SHP77 (cell line): ENCODE results near the gene PPP1R2.

ENCODE experiments used
- DNase-seq, 2 experiments: peaks; one replicate each; lab custom pipeline; 2025; lab: John Stamatoyannopoulos, UW

Gene PPP1R2

DNA sequence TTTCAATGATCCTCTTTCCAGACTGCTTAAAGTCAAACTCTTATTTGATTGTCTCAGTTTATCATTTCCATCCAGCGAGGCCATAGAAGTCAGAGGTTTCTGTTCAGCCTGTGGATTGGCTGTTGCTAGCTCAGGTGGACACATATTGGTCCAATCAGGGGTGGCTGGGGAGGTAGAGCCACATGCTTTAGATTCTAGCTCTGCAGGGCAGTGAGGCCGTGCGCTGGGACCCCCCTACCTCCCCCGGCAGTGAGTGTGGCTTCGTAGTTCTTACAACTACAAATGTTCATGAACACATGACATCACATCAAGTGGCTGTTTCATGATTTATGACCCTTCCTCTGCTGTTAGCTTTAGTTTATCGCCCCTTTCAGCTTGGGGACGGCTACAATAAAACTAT, 22.6 kb upstream of the PPP1R2 start:
- DNase-seq: no peak

DNA sequence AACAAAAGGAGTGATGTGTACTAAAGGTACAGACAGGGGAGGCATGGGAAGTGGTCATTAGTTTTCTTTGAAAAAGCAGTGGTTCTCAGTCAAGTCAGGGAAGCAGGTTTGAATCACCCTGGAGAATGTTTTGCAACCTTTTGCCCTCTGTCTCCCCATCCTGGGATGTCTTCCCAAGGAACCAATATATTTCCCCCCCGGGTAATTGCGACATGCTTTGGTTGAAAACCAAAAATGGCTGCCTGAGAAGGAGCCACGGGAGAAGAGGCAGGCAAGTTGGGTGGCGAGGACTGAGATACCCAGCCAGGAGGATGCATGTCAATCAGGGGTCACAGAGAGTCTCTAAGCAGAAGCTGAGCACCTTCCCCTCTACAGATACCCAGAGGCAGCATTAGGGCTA, 20.2 kb upstream of the PPP1R2 start:
- DNase-seq: no peak

DNA sequence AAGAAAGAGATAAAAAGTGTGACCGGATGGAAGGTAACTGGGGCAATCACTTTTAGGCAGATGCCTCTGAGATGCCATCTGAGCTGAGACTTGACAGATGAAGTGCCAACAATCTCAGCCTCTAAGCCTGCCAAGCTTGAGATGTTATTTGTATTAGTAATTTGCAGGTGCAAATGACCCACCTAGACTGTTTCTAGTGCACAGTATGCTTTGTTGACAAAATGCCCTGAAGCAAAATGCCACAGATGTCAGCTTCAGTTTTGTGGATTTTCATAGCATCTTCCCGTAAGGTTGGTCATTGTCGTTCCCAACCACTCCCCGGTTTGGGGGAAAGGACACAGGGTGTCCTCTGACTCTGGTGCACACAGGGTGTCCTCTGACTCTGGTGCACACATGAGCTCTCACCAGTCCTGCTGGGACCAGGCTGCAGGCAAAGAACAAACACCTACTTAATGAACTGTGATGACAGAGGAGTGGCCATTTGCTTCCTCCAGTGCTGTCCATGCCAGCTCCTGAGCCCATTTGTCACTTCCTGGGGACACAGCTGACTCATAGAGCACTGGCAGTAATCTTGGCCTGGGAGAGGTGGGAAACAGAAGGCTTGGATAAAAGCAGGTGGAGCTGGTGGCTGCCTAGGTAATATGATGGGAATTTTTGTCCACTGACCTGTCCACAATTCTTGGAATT, 16.7 kb upstream of the PPP1R2 start:
- DNase-seq: no peak

DNA sequence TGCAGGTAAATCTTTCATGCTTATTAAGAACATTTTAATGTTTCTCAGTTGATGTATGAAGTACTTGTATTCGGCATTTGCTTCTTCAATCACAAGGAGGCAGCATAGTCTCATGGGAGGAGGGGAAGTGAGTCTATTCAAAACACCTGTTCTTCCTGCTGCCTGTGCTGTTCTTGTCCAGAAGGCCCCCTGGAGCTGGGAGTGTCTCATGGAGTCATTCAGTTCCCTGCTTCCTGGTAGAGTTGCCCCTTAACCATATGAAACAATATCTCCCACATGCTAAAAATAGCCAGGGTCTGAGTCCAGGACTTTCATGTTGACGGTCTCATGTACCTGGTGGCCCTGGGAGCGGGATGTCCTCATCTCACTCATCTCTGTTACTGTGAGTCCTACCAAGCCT, 15.5 kb upstream of the PPP1R2 start:
- peak; percentile 20 to 39 for DNase-seq

DNA sequence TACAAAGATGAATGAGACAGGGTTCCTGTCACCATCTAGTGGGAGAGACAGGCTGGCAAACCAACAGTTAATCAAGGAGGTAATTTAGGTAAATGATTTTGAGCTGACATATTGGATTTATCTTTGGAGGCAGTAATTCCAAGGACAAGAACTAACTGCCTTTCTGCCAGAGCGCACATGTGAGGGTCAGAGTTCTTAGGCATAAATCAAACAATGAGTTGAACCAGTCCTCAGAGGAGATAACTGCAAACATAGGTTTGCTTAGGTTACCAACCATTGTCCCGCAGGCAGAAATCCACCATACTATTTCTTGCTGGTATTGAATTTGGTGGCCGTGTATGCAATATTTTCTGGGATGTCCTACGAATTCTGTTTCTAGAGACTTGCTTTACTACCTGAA, 14.2 kb upstream of the PPP1R2 start:
- DNase-seq: no peak

DNA sequence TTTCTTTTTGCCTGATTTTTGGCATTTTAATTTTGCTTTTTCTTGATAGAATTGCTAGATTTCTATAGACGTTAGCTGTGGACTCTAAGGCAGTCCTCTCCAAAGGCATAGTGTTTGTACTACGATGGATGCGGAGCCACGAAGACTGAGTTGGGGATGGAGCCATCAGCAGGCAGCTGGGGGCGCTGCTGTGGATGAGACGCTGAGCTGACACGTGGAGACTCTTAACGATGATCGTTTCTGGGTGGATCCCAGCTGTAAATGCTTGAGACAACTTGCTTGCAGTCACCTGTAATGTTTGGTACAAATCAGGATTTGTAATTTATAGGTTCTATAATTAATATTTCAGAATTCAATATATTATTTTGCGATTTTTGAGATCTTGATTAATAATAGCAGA, 13.3 kb upstream of the PPP1R2 start:
- DNase-seq: peak in 1 of 2 experiments; percentile 21

DNA sequence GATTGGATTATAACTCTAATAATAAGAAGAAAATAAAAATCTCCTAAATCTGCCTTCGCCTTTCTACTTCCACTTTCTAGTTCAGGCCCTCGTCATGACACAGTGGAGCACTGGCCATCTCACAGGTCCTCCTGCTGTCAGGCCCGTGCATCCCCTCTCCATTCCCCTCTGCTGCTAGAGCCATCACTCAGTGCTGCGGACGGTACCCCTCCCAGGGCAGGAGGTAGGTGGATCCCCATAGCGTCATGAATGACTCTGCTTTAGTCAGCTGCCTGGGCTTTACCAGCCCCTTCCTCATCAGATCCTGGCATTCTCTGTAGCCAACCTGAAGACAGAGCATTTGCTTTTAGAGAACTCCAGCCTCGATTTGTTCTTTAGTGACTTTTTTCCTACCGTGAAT, 12.0 kb upstream of the PPP1R2 start:
- DNase-seq: no peak

DNA sequence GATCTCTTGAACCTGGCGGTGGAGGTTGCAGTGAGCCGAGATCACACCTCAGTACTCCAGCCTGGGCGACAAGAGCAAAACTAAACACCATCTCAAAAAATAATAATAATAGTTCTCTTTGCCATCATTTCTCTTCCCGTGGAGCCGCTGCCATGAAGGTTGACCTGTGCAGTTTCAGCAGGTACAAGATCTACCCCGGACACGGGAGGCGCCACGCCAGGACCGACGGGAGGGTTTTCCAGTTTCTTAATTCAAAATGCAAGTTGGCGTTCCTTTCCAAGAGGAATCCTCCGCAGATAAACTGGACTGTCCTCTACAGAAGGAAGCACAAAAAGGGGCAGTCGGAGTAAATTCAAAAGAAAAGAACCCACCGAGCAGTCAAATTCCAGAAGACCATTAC, 11.3 kb upstream of the PPP1R2 start:
- DNase-seq: no peak

DNA sequence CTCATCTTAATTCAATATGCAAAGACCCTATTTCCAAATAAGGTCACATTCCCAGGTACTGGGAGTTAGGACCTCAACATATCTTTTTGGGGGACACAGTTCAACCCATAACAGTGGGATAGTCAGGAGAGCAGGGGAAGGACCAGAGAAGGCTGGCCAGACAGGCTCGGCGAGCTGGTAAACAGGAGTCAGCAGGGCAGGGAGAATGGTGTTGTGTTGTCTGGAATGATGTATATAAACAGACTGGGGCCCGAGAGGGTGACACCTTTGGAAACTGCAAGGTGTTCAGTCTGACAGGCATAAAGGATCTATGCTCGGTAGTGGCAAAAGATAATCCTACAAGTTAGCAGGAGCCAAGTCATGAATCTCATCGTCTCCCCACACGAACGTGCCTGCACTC, 10.1 kb upstream of the PPP1R2 start:
- DNase-seq: no peak

DNA sequence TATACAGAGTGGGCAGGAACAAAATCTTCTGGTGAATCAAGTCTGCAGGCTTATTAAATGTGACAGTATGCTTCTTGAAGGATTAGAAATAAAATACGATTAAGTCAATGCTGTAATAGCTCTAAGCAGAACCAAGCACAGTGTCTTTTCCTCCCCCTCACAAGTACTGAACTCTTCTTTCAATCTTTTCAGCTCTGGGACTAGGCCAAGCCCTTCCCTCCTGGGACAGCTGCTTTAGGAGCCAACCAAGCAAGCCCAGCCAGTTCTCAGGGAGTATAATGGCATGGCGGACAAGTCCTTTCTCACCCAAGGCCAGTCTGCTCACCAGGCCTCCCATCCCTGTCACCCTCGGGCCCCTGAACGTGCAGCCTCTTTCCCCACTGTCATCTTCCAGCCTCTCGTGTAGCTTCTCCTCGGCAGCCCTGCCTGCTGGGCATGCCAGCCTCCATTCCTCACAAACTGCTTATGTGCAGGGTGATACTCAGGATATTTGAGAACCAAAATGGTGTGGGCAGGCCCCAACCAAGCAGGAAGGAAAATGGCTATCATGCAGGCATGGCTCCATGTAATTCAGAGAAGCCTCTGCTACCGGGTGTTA, 8.4 kb upstream of the PPP1R2 start:
- DNase-seq: no peak

DNA sequence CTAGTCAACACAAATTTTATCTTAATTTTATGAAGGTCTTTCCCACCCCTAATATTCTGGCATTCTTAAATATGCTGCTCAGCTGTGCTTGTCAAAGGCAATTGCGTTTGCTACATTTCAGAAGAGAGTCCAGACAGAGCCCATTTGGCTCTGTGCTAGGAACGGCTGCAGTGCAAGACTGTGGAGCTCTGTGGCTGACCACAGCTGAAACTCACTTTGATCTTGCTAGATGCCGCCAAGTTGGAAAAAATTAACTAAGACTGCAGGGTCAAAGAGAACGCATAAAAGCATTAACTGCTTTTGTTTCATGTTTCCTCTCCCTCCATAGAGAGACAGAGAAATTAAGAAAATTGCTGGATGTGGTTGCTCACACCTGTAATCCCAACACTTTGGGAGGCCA, 7.6 kb upstream of the PPP1R2 start:
- no peak for DNase-seq

DNA sequence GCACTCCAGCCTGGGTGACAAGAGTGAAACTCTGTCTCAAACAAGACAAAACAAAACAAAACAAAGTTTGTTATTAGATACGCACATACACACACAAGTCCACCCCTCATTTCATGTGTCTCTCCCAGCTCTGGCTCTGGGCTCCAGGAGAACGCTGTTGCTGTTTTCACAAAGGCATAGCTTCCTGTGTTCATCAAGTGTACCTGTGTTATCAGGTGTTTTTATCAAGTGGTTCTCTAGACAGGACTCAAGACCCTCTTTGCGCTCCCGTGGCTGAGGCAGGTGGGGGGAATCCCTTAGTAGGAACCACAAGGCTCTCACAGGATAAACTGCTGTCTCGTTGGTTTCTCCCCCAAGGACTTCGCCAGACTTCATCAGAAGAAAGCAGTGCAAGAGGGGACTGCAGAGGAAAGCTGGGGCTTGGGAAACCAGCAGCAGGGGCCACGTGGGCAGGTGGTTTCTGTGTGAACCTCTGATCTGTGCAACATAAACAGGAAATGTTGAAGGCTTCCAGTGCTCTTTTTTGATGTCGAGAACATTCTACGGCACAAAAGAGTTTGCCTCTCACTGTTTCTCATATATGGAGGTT, 6.9 kb upstream of the PPP1R2 start:
- no peak for DNase-seq

DNA sequence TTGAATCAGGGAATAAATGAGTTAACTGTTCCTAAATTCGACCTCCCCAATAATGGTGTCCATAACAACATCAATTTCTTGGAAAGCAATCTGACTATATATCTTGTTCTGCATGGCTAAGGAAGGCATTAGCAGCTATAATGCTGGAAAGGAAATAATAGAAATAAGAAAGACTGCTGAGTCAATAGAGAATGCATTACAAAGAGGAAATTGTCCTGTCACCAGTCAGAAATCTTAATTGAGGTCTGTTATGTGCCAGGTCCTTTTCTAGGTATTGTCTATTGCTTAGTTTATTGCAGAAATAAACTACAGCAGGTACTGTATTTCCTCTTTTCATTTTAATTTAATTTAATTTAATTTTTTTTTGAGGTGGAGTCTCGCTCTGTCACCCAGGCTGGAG, 5.9 kb upstream of the PPP1R2 start:
- no peak for DNase-seq

DNA sequence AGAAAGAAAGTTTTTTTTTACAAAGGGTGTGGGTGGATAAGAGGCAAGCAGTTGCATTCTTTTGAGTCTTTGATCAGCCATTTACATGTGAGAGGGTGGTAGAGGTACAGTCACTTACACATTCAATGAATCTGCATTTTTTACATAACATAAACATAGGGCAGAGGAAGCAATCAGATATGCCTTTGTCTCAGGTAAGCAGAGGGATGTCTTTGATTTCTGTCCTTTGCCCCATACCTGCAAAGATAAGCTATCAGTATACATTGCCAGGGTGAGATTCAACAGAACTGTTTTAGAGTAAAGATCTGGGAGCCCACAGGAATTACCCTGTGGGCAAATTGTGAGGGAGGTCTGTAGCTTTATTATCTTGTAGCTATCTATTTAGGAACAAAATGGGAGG, 5.4 kb upstream of the PPP1R2 start:
- no peak for DNase-seq

DNA sequence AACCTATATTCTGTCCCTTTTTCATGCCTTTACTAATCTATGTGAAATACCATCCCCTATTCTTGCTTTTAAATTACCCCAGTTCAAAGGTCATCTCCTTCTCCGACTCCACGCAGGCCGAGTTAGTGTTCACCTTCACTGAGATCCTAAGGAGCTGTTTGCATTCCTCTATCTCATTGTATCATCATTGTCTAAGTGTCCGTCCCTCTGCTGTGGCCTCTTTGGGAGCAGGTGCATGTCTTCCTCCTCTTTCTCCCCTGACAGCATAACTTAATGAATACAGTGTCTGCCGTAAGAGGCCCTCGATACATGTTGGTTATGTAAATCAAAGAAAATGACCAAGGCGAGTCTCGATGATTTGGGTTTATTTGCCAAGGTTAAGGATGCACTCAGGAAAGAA, 4.9 kb upstream of the PPP1R2 start:
- DNase-seq: no peak

DNA sequence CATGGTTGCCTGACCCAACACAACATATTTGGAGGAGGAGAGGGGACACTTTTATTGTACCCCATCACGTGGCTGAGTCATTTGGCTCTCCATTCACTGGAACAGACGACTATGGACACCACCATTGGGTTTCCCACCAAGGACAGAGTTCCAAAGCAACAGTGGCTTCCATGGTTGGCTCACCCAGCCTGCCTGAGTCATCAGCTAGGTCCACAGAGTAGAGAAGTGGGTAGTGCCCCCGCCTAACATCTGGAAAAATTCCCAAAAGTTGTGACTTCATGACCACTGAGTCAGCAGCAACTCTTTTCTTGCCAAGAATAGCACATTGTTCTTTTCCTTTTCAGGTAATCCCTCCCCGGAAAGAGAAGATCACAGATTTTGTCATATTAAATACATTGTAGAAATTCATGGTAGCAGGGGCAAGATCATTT, 3.0 kb upstream of the PPP1R2 start:
- no peak for DNase-seq

DNA sequence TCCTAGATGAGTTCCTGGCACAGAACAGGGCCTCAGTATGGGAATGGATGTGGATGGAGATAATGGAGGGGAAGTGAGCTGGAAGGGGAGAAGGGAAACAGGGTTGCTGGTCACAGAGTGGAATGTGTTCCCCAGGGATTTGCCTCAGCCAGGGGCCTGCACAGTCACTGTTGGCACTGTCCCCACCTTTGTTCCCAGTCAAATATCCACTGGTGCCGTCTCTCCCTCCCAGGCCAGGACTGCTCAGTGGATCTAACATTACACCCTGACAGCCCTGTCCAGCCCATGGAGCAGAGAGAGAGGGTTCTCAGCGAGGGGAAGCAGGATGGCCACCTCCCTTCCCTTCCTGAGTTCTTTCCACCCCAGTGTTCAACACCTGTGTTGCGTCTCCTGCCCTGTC, 1.5 kb upstream of the PPP1R2 start:
- DNase-seq: no peak

DNA sequence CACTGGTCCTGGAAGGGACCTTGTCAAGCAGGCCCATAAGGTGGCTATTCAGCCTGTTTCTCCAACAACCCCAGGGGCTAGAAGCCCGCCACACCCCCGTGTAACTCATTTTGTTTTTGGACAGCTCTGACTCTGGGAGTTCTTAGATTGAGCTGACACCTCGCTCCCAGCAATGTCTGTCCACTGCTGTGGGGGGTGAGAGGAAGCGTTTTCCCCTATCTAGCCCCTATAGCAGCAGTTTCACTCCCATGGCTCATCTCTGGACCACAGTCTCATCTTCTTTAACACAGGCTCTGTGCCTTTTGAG, 1.1 kb upstream of the PPP1R2 start:
- DNase-seq: no peak

DNA sequence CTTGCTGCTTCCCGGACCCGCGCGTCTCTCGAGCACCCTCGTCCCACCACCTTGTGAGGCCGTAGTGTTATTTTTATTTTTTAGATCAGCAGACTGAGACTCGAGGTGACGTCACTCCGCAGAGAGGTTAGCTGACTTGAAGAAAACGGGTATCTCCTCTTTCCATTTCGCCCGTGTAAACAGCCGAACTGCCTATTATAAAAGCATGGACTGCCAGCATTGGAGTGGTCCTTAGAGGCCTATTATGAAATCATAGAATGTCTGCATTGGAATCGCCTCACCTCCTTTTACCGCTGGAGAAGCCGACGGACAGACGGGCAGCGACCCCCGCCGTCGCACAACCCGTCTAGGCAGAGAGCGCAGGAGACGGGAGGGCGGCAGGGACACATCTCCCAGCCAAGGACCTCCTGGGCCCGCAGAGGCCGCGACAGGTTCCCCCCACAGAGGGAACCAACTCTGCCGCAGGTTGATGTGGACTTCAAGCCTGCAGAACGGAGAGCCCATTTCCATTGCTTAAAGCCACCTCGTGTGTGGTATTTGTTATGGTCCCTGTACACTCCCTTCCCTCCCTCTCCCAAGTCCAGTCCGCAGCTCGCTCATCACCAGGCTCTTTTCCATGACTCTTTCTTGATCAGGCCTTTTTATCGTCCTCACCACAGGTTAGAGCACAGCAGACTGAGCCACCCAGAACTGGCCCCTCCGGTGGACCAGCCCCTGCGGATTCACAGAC, 540 bp upstream of the PPP1R2 start:
- DNase-seq: no peak

DNA sequence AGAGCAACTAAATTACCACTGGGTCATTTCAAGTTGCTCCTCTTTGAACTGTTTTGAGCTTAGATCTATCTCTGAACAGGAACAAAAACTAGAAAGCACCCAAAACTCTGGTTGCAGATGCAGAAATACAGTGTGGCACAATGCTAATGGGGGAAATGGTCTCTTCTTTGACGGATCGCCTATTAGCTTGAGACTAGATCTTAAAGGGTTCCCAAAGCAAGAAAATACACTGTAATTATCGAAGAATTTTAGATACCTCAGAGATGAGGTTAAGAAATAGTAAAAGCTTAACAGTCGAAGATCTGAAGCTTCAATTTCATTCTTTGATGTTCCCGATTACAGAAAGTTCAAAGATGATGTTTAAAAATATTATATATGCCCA, 818 bp downstream of the PPP1R2 start:
- DNase-seq: no peak

DNA sequence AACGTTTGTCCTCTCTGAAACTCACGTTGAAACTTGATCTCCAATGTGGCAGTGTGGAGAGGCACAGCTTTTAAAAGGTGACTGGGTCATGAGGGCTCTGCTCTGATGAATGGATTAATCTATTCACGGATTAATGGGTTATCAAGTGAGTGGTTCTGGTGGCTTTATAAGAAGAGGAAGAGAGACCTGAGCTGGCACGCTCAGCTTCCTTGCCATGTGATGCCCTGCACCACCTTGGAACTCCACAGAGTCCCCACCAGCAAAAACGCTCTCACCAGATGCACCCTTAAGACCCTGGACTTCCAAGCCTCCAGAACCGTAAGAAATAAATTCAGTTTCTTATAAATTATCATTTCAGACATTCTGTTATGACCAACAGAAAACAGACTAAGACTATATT, 2.6 kb downstream of the PPP1R2 start:
- no peak for DNase-seq

DNA sequence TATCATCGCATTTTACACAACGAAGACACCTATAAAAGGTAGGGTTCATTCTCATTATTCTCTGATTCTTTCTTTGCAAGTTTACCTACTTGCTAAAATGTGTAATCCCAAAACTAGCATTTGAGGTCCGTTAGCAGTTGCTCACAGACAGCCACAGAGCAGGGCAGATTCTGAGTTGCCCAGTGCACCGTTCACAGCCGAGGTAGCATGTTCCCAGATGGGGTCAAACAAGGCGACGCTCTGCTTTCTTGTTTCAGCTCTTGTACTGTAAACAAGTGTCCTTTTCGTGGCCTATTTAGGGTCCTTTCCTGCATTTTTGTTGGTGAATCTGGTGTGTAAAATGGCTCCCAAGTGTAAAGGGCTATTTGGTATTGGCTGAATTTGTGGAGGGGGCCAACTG, 3.1 kb downstream of the PPP1R2 start:
- DNase-seq: no peak

DNA sequence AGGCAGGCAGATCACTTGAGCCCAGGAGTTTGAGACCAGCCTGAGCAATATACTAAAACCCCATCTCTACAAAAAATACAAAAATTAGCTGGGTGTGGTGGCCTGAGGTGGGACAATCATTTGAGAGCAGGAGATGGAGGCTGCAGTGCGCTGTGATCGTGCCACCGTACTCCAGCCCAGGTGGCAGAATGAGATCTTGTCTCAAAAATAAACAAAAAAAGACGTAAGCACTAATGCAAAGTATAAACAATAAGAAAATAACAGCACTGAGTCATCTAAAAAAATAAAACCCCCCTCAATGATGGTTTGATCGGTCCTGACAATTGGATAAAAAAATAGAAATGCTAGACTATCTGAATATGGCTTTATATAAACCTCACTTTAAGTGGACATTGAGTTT, 3.6 kb downstream of the PPP1R2 start:
- no peak for DNase-seq
